PC-3 (cell line): ENCODE data around the gene DUSP18. TPM values are rescaled to one million over a fixed set of nuclear protein-coding genes. Genes with fewer than 3 reads are reported as not detected.
"Not testable (repeated sequence)": the region's sequence is repeated elsewhere in the genome, so short reads cannot be mapped to it uniquely, and the experiment has no call there.

Experiments used
- ATAC-seq: fragments of 200-7000 bp; cut with Tn5 transposase; 2 replicates; pipeline ENCODE4 v1.9.1; 2020; ENCODE audit warnings: mild to moderate bottlenecking, moderate library complexity
- BruUV-seq: library from RNA; stranded (reverse); fragments of 400-500 nt; replicated peaks from 2 replicates; lab custom pipeline; 2021; lab: Mats Ljungman, UMichigan
- CTCF ChIA-PET: fragments of 300-600 bp; sonication (Branson Sonifier 250); formaldehyde crosslinking; loops from one replicate; lab custom pipeline; 2022; ENCODE audit warnings: antibody characterized with exemption; lab: Charles Lee
- POLR2A ChIA-PET: fragments of 300-600 bp; sonication (Branson Sonifier 250); formaldehyde crosslinking; loops from one replicate; lab custom pipeline; 2022; ENCODE audit warnings: antibody characterized with exemption; ENCODE audit not compliant: unreplicated experiment; lab: Charles Lee
- DNase-seq: peaks from one replicate; pipeline ENCODE4 v3.0.0-alpha.2; 2015
- H2AFZ ChIP-seq: fragments of 300-600 bp; sonication (generic); 2 replicates; pipeline ENCODE4 v1.6.0; 2016; ENCODE audit warnings: antibody characterized with exemption, low read length
- H3F3A ChIP-seq: fragments of 300-600 bp; sonication (generic); one replicate; pipeline ENCODE4 v1.6.0; 2017; ENCODE audit warnings: antibody characterized with exemption, low read length, control low read depth, mild to moderate bottlenecking; ENCODE audit not compliant: unreplicated experiment
- H3K27ac ChIP-seq: fragments of 300-600 bp; sonication (generic); 2 replicates; pipeline ENCODE4 v1.5.1; 2016; ENCODE audit warnings: mild to moderate bottlenecking, low read length
- H3K27me3 ChIP-seq: fragments of 300-600 bp; sonication (generic); 2 replicates; pipeline ENCODE4 v1.6.1; 2016; ENCODE audit warnings: low read length, mixed read lengths
- H3K36me3 ChIP-seq: fragments of 300-600 bp; sonication (generic); 2 replicates; pipeline ENCODE4 v1.6.1; 2016; ENCODE audit warnings: low read depth, mixed run types, low read length, mixed read lengths
- H3K4me1 ChIP-seq: fragments of 300-600 bp; sonication (generic); 2 replicates; pipeline ENCODE4 v1.5.1; 2016; ENCODE audit warnings: low read length; ENCODE audit not compliant: insufficient read depth
- H3K4me2 ChIP-seq: fragments of 300-600 bp; sonication (generic); 2 replicates; pipeline ENCODE4 v1.6.0; 2016; ENCODE audit warnings: low read length
- H3K4me3 ChIP-seq: fragments of 300-600 bp; sonication (generic); 2 replicates; pipeline ENCODE4 v1.5.1; 2016; ENCODE audit warnings: mild to moderate bottlenecking, low read length, mixed read lengths
- H3K79me2 ChIP-seq: fragments of 300-600 bp; sonication (generic); 2 replicates; pipeline ENCODE4 v1.6.1; 2017; ENCODE audit warnings: low read length, mixed read lengths
- H3K9ac ChIP-seq: fragments of 300-600 bp; sonication (generic); 2 replicates; pipeline ENCODE4 v1.6.0; 2016; ENCODE audit warnings: mild to moderate bottlenecking, low read length
- H3K9me2 ChIP-seq: fragments of 300-600 bp; sonication (generic); replicated peaks from 2 replicates; pipeline ENCODE4 v1.6.1; 2016; ENCODE audit warnings: mixed run types, low read length, mixed read lengths
- H3K9me3 ChIP-seq: fragments of 300-600 bp; sonication (generic); 2 replicates; pipeline ENCODE4 v1.6.1; 2016; ENCODE audit warnings: low read length, mixed read lengths
- H4K20me1 ChIP-seq: fragments of 300-600 bp; sonication (generic); 2 replicates; pipeline ENCODE4 v1.6.1; 2016; ENCODE audit warnings: low read length, mixed read lengths
- EZH2 ChIP-seq: fragments of 300-600 bp; sonication (generic); IDR thresholded peaks from one replicate; pipeline ENCODE4 v1.6.1; 2017; ENCODE audit warnings: antibody characterized with exemption, mild to moderate bottlenecking, low read length; ENCODE audit not compliant: unreplicated experiment
- EZH2phosphoT487 ChIP-seq: fragments of 300-600 bp; sonication (generic); IDR thresholded peaks from 2 replicates; pipeline ENCODE4 v1.6.1; 2018; ENCODE audit warnings: mild to moderate bottlenecking, antibody characterized with exemption, low read length, borderline replicate concordance
- intact Hi-C: fragments of 100-400 bp; cut with micrococcal nuclease; formaldehyde crosslinking; loops from 2 replicates; pipeline ENCODE4 v1.9.0; 2023
- total RNA-seq: library from RNA; depleted of rRNA; stranded (reverse); fragments of >200 nt; gene quantifications from 2 replicates; pipeline ENCODE4 v1.2.3, GENCODE V29; 2014
- TF ChIP-seq, protein P1 (sequence below): fragments of 300-600 bp; sonication (generic); conservative IDR thresholded peaks from 2 replicates; pipeline ENCODE4 v1.5.1; 2017; ENCODE audit warnings: antibody characterized with exemption, low read depth, mild to moderate bottlenecking, low read length

The DUSP18 gene
- total RNA-seq, 1 experiment from 2014 or later, result 7.7 TPM

DNA sequence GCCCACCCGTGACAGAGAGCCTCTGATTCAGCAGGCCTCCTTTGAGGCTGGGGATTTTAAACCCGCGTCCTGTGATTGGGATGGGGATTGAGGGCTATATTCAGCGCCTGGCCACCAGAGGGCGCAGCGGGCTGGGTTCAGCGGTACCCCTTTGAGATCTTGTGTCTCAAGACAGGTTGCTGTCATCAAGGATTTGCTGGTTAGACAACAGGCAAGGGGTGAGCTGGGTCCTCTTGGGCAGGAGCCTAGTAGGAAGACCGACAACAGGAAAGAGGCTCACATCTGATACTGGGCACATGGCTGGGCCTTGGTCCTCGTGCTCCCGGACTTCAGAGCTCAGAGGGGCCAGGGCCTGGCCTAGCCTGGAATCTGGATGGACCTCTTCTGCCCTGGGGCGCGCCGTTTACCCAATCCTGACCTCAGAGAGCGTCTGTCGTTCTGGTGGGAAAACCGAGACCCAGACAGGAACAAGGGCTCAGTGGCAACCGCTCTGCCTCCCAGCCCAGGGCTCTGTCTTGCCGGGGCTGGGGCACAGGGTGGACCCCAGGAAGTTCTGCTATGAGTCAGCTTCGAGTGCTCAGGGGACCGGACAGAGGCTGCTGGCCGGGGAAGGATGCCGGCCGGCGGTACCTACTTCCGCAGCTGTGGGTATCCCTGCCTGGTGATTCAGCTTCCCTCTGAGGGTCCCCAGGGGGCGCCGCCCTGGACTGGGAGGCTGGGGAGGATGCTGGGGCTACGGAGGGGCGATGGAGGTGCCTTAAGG, 33.0 kb downstream of the DUSP18 start:
- Histone ChIP-seq H3K4me1 (peaks cover 23% of the 10 kb centered on the region), H3K79me2 (peaks cover 25% of the 10 kb centered on the region), H3K27ac (peak overlapping the region; percentile 68), H2AFZ (peak overlapping the region; percentile 89), H3K27me3 (no peaks in the 10 kb centered on the region), H3F3A (no peaks in the 10 kb centered on the region), H3K36me3 (no peaks in the 10 kb centered on the region), H3K9ac (peak overlapping the region; percentile 48), H3K9me3 (no peaks in the 10 kb centered on the region), H4K20me1 (no peaks in the 10 kb centered on the region), H3K4me3 (peak overlapping the region; percentile 65), H3K9me2 (no peaks in the 10 kb centered on the region), H3K4me2 (peak overlapping the region; percentile 90)
- DNase-seq (peak; percentile 87), ATAC-seq (peak; percentile 62)
- ChIA-PET CTCF (interaction anchor here (0.6 to 2.7 kb wide), 5 partner anchors 15 to 195 kb away, joined by 3 to 28 read pairs (median 5); no protein-coding TSS in a partner anchor), POLR2A (interaction anchor here (0.6 to 0.7 kb wide), 2 partner anchors 14 to 526 kb away, joined by 6 to 17 read pairs; no protein-coding TSS in a partner anchor)
- intact Hi-C loops, result loop anchor here (1.0 to 2.0 kb wide), 3 partner anchors 60 to 286 kb away; partner anchors contain the start of gene OSBP2
- TF ChIP-seq EZH2phosphoT487, result no peak
- TF ChIP-seq, protein P1, sequence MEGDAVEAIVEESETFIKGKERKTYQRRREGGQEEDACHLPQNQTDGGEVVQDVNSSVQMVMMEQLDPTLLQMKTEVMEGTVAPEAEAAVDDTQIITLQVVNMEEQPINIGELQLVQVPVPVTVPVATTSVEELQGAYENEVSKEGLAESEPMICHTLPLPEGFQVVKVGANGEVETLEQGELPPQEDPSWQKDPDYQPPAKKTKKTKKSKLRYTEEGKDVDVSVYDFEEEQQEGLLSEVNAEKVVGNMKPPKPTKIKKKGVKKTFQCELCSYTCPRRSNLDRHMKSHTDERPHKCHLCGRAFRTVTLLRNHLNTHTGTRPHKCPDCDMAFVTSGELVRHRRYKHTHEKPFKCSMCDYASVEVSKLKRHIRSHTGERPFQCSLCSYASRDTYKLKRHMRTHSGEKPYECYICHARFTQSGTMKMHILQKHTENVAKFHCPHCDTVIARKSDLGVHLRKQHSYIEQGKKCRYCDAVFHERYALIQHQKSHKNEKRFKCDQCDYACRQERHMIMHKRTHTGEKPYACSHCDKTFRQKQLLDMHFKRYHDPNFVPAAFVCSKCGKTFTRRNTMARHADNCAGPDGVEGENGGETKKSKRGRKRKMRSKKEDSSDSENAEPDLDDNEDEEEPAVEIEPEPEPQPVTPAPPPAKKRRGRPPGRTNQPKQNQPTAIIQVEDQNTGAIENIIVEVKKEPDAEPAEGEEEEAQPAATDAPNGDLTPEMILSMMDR, result peak; percentile 89
- BruUV-seq, result TSS peak; percentile 42

GRCh38 chr22:30631469-30631868, 36.2 kb downstream of the DUSP18 start:
- H3K36me3 ChIP-seq, H3K9me3 ChIP-seq, H3F3A ChIP-seq, H3K9me2 ChIP-seq, H3K4me2 ChIP-seq, BruUV-seq, H4K20me1 ChIP-seq, CTCF ChIA-PET, H3K9ac ChIP-seq, H3K4me3 ChIP-seq, ATAC-seq, H2AFZ ChIP-seq, H3K27ac ChIP-seq, H3K27me3 ChIP-seq, intact Hi-C loops, POLR2A ChIA-PET, H3K79me2 ChIP-seq, DNase-seq: not testable (repeated sequence)
- peaks cover 12% of the 10 kb centered on the region for H3K4me1 ChIP-seq

GRCh38 chr22:30628491-30628890, 39.2 kb downstream of the DUSP18 start:
- Histone ChIP-seq H3K27me3 (no peaks in the 10 kb centered on the region), H3K36me3 (no peaks in the 10 kb centered on the region), H3K4me2 (no peak overlapping the region), H3K79me2 (no peaks in the 10 kb centered on the region), H3K27ac (no peak overlapping the region), H3K4me3 (no peak overlapping the region), H3K9ac (no peak overlapping the region), H2AFZ (no peak overlapping the region), H3K9me3 (no peaks in the 10 kb centered on the region), H3K4me1 (no peaks in the 10 kb centered on the region), H4K20me1 (no peaks in the 10 kb centered on the region), H3K9me2 (no peaks in the 10 kb centered on the region), H3F3A (no peaks in the 10 kb centered on the region)
- intact Hi-C loops, result no loop called here
- BruUV-seq, result no TSS peak
- no peak for DNase-seq
- ChIA-PET CTCF (no interaction called here), POLR2A (no interaction called here)
- no peak for ATAC-seq
- TF ChIP-seq EZH2, result no peak
- no peak for TF ChIP-seq EZH2phosphoT487
- TF ChIP-seq, protein P1, result no peak
